IMR-90 (cell line): ENCODE results near the gene CHRNA7. TPM values are rescaled to one million over a fixed set of nuclear protein-coding genes. Genes with fewer than 3 reads are reported as not detected.

Experiments used
- ATAC-seq: fragments of 200-7000 bp; cut with Tn5 transposase; 2 replicates; pipeline ENCODE4 v1.9.1; 2020; ENCODE audit warnings: low read depth, mild to moderate bottlenecking, moderate library complexity
- BruUV-seq: library from RNA; stranded (reverse); fragments of 400-500 nt; replicated peaks from 2 replicates; lab custom pipeline; 2021; lab: Mats Ljungman, UMichigan
- CTCF ChIA-PET: fragments of 300-600 bp; formaldehyde crosslinking; extraction: SDS; loops from one replicate; lab custom pipeline; 2021; ENCODE audit warnings: antibody characterized with exemption; lab: Yijun Ruan, JAX
- POLR2A ChIA-PET: fragments of 300-600 bp; sonication (Branson Sonifier 250); formaldehyde crosslinking; loops from one replicate; lab custom pipeline; 2022; ENCODE audit warnings: antibody characterized with exemption; ENCODE audit not compliant: unreplicated experiment; lab: Charles Lee
- DNase-seq: peaks from one replicate; pipeline ENCODE4 v3.0.0; 2013
- H2AFZ ChIP-seq: replicated peaks from 2 replicates; pipeline ENCODE3; 2013; ENCODE audit warnings: low read length, mild to moderate bottlenecking; ENCODE audit not compliant: poor library complexity
- H2AK5ac ChIP-seq: 2 replicates; pipeline ENCODE4 v1.6.1; 2013; ENCODE audit warnings: low read depth, low read length, inconsistent platforms
- H2AK9ac ChIP-seq: replicated peaks from 2 replicates; pipeline ENCODE3; 2013; ENCODE audit warnings: mild to moderate bottlenecking, low read depth, low read length, moderate library complexity; ENCODE audit not compliant: poor library complexity
- H2BK120ac ChIP-seq: 2 replicates; pipeline ENCODE4 v1.6.1; 2013; ENCODE audit warnings: low read depth, low read length, inconsistent platforms
- H2BK15ac ChIP-seq: 3 replicates; pipeline ENCODE4 v1.6.1; 2013; ENCODE audit warnings: low read depth, low read length, inconsistent platforms
- H2BK20ac ChIP-seq: 2 replicates; pipeline ENCODE4 v1.6.1; 2013; ENCODE audit warnings: low read depth, mild to moderate bottlenecking, inconsistent platforms, low read length, moderate library complexity
- H2BK5ac ChIP-seq: 2 replicates; pipeline ENCODE4 v1.6.1; 2013; ENCODE audit warnings: mild to moderate bottlenecking, low read depth, low read length, inconsistent platforms; ENCODE audit not compliant: poor library complexity, severe bottlenecking
- H3K14ac ChIP-seq: replicated peaks from 2 replicates; pipeline ENCODE4 v1.6.1; 2013; ENCODE audit warnings: low read depth, low read length, inconsistent platforms
- H3K18ac ChIP-seq: 2 replicates; pipeline ENCODE4 v1.6.1; 2013; ENCODE audit warnings: low read depth, low read length, control low read depth
- H3K23ac ChIP-seq: 2 replicates; pipeline ENCODE4 v1.6.1; 2013; ENCODE audit warnings: low read depth, low read length, inconsistent platforms
- H3K27ac ChIP-seq: 2 replicates; pipeline ENCODE4 v1.5.1; 2013; ENCODE audit warnings: mild to moderate bottlenecking, control low read depth, low read length; ENCODE audit not compliant: insufficient read depth
- H3K27me3 ChIP-seq: 2 replicates; pipeline ENCODE4 v1.6.1; 2013; ENCODE audit warnings: low read length; ENCODE audit not compliant: control insufficient read depth, insufficient read depth
- H3K36me3 ChIP-seq: 2 replicates; pipeline ENCODE4 v1.6.1; 2013; ENCODE audit warnings: low read length, mixed read lengths; ENCODE audit not compliant: control insufficient read depth, insufficient read depth
- H3K4ac ChIP-seq: 2 replicates; pipeline ENCODE4 v1.6.1; 2013; ENCODE audit warnings: low read depth, low read length, inconsistent platforms
- H3K4me1 ChIP-seq: 2 replicates; pipeline ENCODE4 v1.6.1; 2013; ENCODE audit warnings: low read length, mixed read lengths; ENCODE audit not compliant: control insufficient read depth, insufficient read depth
- H3K4me2 ChIP-seq: 2 replicates; pipeline ENCODE4 v1.6.1; 2013; ENCODE audit warnings: low read depth, mild to moderate bottlenecking, control low read depth, low read length, moderate library complexity
- H3K4me3 ChIP-seq: 2 replicates; pipeline ENCODE4 v1.5.1; 2013; ENCODE audit warnings: low read depth, mild to moderate bottlenecking, control low read depth, low read length, moderate library complexity; ENCODE audit not compliant: insufficient read depth
- H3K56ac ChIP-seq: 2 replicates; pipeline ENCODE4 v1.6.1; 2013; ENCODE audit warnings: low read length, inconsistent platforms; ENCODE audit not compliant: insufficient read depth; ENCODE audit errors: extremely low read depth
- H3K79me1 ChIP-seq, 2 experiments: 2 replicates each; pipeline ENCODE4 v1.6.1; 2013; ENCODE audit warnings: low read length in 2 of 2, inconsistent platforms in 1 of 2, low read depth in 1 of 2
- H3K9ac ChIP-seq: 2 replicates; pipeline ENCODE4 v1.6.1; 2013; ENCODE audit warnings: low read depth, low read length, control low read depth
- H3K9me1 ChIP-seq: 2 replicates; pipeline ENCODE4 v1.6.1; 2013; ENCODE audit warnings: low read length, inconsistent platforms; ENCODE audit not compliant: insufficient read depth
- H3K9me3 ChIP-seq: 2 replicates; pipeline ENCODE4 v1.6.1; 2013; ENCODE audit warnings: low read length; ENCODE audit not compliant: control insufficient read depth, insufficient read depth
- H4K20me1 ChIP-seq: 2 replicates; pipeline ENCODE4 v1.6.1; 2013; ENCODE audit warnings: low read length, inconsistent platforms; ENCODE audit not compliant: insufficient read depth
- H4K5ac ChIP-seq: 2 replicates; pipeline ENCODE4 v1.6.1; 2013; ENCODE audit warnings: mild to moderate bottlenecking, low read depth, low read length, control low read depth
- H4K8ac ChIP-seq, 2 experiments: 2 replicates each; pipeline ENCODE4 v1.6.1; 2013; ENCODE audit warnings: low read depth in 2 of 2, low read length in 2 of 2, control low read depth in 1 of 2, inconsistent platforms in 1 of 2
- H4K91ac ChIP-seq: 2 replicates; pipeline ENCODE4 v1.6.1; 2013; ENCODE audit warnings: low read depth, low read length, inconsistent platforms; ENCODE audit not compliant: insufficient read depth
- RFX5 ChIP-seq: IDR thresholded peaks from 2 replicates; pipeline ENCODE4 v1.8.0; 2012; ENCODE audit warnings: low read depth, mild to moderate bottlenecking, low read length, moderate library complexity
- WGBS, 2 experiments: methylation state at CpG; one replicate each; pipeline versions ENCODE4 v1.1.5 to v1.1.7; 2013; ENCODE audit warnings: missing lambda C conversion rate in 2 of 2; ENCODE audit not compliant: insufficient read length in 1 of 2; ENCODE audit errors: extremely low coverage in 2 of 2; 5-methylcytosine and 5-hydroxymethylcytosine counted together
- dilution Hi-C: fragments of 300-500 bp; cut with HindIII; formaldehyde crosslinking; loops from one replicate; pipeline ENCODE4 v1.14.3; 2018; ENCODE audit warnings: low sequenced_read_pairs; ENCODE audit not compliant: unreplicated experiment
- in situ Hi-C: fragments of 300-500 bp; cut with MboI; formaldehyde crosslinking; loops from 3 replicates; pipeline ENCODE4 v1.14.3; 2019; ENCODE audit warnings: low sequenced_read_pairs, inconsistent platforms, mixed read lengths
- intact Hi-C: fragments of 100-400 bp; cut with micrococcal nuclease; formaldehyde crosslinking; loops from 2 replicates; pipeline ENCODE4 v1.10.0; 2022
- polyA plus RNA-seq, 3 experiments: library from polyadenylated mRNA; depleted of rRNA; stranded (reverse); fragments of >200 nt; gene quantifications; 2 replicates each; pipeline ENCODE4 v1.2.3, GENCODE V29; 2012; ENCODE audit warnings: low replicate concordance in 1 of 3
- total RNA-seq: library from RNA; depleted of rRNA; stranded (reverse); fragments of >200 nt; gene quantifications from 2 replicates; pipeline ENCODE4 v1.2.3, GENCODE V29; 2012

CHRNA7 gene
- total and polyA plus RNA-seq, 2 of the 4 experiments (the other 2 are of a cell fraction), result 0.10 TPM; not detected in 1

- no peak overlapping the region for H2BK5ac ChIP-seq
- no peak overlapping the region for H3K9ac ChIP-seq
- no CpG with 5 or more reads among the region's 5 CpGs for WGBS, 2 experiments
- in situ Hi-C loops, result no loop called here
- no peaks in the 10 kb centered on the region for H3K36me3 ChIP-seq
- no peak for DNase-seq
- no peaks in the 10 kb centered on the region for H3K79me1 ChIP-seq
- no peak overlapping the region for H2AK9ac ChIP-seq
- ATAC-seq, result no peak
- H3K9me1 ChIP-seq, result no peaks in the 10 kb centered on the region
- H3K4me1 ChIP-seq, result no peaks in the 10 kb centered on the region
- H2AFZ ChIP-seq, result no peak overlapping the region
- no peaks in the 10 kb centered on the region for H3K27me3 ChIP-seq
- BruUV-seq, result no TSS peak
- H2BK20ac ChIP-seq, result no peak overlapping the region
- H3K18ac ChIP-seq, result no peak overlapping the region
- no peak for TF ChIP-seq RFX5
- H3K56ac ChIP-seq, result no peak overlapping the region
- dilution Hi-C loops, result no loop called here
- no peak overlapping the region for H3K4me3 ChIP-seq
- no peak overlapping the region for H4K5ac ChIP-seq
- no peak overlapping the region for H4K91ac ChIP-seq
- H3K4me2 ChIP-seq, result no peak overlapping the region
- H2BK120ac ChIP-seq, result no peak overlapping the region
- no peak overlapping the region for H3K14ac ChIP-seq
- ChIA-PET POLR2A (no interaction called here), CTCF (no interaction called here)
- no peak overlapping the region for H3K23ac ChIP-seq
- no peak overlapping the region for H4K8ac ChIP-seq
- H4K20me1 ChIP-seq, result no peaks in the 10 kb centered on the region
- H2AK5ac ChIP-seq, result no peak overlapping the region
- H3K27ac ChIP-seq, result no peak overlapping the region
- H2BK15ac ChIP-seq, result no peak overlapping the region
- H3K9me3 ChIP-seq, result no peaks in the 10 kb centered on the region
- no peak overlapping the region for H3K4ac ChIP-seq
- intact Hi-C loops, result no loop called here
These were observed 104.5 kb downstream of the CHRNA7 start for GRCh38 chr15:32134842-32135241.
